ENCODE measurements around the gene SEM1. TPM values are rescaled to one million over a fixed set of nuclear protein-coding genes. Genes with fewer than 3 reads are reported as not detected.
A peak's percentile ranks its signal among the peaks of the same experiment; 100 is the strongest.

The SEM1 gene
- total and polyA plus RNA-seq, 9 of the 15 experiments (the other 6 are each of a cell fraction or from before 2014, with no cell fraction given) = 74.7 to 938 (median 454) TPM

DNA sequence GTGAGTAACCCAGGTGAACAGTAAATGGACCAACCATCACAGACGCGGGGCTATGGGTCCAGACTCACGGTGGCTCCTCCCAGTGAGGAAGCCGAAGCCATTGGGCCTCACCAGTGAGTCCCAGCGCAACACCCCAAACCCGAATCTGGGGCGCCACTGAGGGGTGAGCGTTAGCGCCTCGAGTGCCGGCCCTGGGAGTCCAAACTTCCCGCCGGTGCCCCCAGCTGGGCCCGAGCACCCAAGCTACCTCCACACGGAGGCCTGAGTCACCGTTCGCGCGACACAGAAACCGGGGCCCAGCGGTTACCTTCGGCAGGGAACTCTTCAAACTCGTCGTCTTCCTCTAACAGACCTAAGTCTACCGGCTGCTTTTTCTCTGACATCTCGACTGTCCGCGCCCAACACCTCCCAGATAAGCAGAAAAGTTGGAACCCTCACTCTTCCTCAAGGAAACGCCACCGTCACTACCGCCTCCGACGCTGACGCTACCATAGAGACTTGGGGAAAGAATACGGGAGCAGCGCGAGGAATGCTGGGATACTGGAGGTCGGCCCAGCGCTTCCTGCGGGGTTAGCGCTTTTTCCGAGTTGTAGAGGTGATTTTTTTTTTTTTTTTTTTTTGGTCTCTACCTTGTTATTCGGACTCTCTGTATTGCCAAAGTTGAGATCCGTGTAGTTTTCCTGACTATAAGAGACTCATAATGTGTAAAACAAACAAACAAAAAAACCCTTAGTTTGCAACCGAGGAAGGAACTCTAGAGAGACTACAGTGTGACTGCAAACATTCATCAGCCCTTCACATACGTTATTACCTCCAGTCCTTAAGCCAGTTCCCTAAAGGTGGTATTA is at the start of gene SEM1 (continued):
- no peak for TF ChIP-seq SETDB1 (IDR thresholded peaks at IDR 0.05; ENCODE audit: low read length)
- peak in 1 of 2 experiments; percentile 70; a peak in 3 of 4 replicates for TF ChIP-seq FOXK2 (conservative IDR thresholded peaks at IDR 0.05 in 1 of 2, IDR thresholded peaks at IDR 0.05 in 1 of 2; ENCODE audit: low read depth in 2 of 2)
- TF ChIP-seq, protein P1, sequence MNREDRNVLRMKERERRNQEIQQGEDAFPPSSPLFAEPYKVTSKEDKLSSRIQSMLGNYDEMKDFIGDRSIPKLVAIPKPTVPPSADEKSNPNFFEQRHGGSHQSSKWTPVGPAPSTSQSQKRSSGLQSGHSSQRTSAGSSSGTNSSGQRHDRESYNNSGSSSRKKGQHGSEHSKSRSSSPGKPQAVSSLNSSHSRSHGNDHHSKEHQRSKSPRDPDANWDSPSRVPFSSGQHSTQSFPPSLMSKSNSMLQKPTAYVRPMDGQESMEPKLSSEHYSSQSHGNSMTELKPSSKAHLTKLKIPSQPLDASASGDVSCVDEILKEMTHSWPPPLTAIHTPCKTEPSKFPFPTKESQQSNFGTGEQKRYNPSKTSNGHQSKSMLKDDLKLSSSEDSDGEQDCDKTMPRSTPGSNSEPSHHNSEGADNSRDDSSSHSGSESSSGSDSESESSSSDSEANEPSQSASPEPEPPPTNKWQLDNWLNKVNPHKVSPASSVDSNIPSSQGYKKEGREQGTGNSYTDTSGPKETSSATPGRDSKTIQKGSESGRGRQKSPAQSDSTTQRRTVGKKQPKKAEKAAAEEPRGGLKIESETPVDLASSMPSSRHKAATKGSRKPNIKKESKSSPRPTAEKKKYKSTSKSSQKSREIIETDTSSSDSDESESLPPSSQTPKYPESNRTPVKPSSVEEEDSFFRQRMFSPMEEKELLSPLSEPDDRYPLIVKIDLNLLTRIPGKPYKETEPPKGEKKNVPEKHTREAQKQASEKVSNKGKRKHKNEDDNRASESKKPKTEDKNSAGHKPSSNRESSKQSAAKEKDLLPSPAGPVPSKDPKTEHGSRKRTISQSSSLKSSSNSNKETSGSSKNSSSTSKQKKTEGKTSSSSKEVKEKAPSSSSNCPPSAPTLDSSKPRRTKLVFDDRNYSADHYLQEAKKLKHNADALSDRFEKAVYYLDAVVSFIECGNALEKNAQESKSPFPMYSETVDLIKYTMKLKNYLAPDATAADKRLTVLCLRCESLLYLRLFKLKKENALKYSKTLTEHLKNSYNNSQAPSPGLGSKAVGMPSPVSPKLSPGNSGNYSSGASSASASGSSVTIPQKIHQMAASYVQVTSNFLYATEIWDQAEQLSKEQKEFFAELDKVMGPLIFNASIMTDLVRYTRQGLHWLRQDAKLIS (CRISPR knock-in tag; IDR thresholded peaks at IDR 0.05) = no peak
- TF ChIP-seq TBL1XR1 (IDR thresholded peaks at IDR 0.05; ENCODE audit: low read length in 2 of 2) = 0 out of 4 replicates have a peak, but pooled peaks of 1 of the 2 experiments have one; percentile 42
- TF ChIP-seq POLR2AphosphoS5 (IDR thresholded peaks at IDR 0.05; ENCODE audit: control insufficient read depth, insufficient read depth, low read depth, low read length) = peak; percentile 91
- no peak for TF ChIP-seq MYBL2 (IDR thresholded peaks at IDR 0.05; ENCODE audit: low read depth)
- TF ChIP-seq MYBL2 (CRISPR knock-in tag; IDR thresholded peaks at IDR 0.05; ENCODE audit: borderline replicate concordance) = no peak
- TF ChIP-seq, protein P2, sequence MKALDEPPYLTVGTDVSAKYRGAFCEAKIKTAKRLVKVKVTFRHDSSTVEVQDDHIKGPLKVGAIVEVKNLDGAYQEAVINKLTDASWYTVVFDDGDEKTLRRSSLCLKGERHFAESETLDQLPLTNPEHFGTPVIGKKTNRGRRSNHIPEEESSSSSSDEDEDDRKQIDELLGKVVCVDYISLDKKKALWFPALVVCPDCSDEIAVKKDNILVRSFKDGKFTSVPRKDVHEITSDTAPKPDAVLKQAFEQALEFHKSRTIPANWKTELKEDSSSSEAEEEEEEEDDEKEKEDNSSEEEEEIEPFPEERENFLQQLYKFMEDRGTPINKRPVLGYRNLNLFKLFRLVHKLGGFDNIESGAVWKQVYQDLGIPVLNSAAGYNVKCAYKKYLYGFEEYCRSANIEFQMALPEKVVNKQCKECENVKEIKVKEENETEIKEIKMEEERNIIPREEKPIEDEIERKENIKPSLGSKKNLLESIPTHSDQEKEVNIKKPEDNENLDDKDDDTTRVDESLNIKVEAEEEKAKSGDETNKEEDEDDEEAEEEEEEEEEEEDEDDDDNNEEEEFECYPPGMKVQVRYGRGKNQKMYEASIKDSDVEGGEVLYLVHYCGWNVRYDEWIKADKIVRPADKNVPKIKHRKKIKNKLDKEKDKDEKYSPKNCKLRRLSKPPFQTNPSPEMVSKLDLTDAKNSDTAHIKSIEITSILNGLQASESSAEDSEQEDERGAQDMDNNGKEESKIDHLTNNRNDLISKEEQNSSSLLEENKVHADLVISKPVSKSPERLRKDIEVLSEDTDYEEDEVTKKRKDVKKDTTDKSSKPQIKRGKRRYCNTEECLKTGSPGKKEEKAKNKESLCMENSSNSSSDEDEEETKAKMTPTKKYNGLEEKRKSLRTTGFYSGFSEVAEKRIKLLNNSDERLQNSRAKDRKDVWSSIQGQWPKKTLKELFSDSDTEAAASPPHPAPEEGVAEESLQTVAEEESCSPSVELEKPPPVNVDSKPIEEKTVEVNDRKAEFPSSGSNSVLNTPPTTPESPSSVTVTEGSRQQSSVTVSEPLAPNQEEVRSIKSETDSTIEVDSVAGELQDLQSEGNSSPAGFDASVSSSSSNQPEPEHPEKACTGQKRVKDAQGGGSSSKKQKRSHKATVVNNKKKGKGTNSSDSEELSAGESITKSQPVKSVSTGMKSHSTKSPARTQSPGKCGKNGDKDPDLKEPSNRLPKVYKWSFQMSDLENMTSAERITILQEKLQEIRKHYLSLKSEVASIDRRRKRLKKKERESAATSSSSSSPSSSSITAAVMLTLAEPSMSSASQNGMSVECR (CRISPR knock-in tag; IDR thresholded peaks at IDR 0.05) = peak; percentile 60; the same call in 1 of the 2 replicates
- TF ChIP-seq HNRNPLL (IDR thresholded peaks at IDR 0.05; ENCODE audit: low read depth, low read length, poor library complexity, severe bottlenecking) = peak; percentile 98
- peak; percentile 96 for TF ChIP-seq PHF20 (IDR thresholded peaks at IDR 0.05; ENCODE audit: partially characterized antibody)
- TF ChIP-seq, protein P3, sequence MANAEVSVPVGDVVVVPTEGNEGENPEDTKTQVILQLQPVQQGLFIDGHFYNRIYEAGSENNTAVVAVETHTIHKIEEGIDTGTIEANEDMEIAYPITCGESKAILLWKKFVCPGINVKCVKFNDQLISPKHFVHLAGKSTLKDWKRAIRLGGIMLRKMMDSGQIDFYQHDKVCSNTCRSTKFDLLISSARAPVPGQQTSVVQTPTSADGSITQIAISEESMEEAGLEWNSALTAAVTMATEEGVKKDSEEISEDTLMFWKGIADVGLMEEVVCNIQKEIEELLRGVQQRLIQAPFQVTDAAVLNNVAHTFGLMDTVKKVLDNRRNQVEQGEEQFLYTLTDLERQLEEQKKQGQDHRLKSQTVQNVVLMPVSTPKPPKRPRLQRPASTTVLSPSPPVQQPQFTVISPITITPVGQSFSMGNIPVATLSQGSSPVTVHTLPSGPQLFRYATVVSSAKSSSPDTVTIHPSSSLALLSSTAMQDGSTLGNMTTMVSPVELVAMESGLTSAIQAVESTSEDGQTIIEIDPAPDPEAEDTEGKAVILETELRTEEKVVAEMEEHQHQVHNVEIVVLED (CRISPR knock-in tag; IDR thresholded peaks at IDR 0.05) = peak; percentile 88
- TF ChIP-seq CHD1 (IDR thresholded peaks at IDR 0.05; ENCODE audit: low read length) = no peak
- TF ChIP-seq, protein P4, sequence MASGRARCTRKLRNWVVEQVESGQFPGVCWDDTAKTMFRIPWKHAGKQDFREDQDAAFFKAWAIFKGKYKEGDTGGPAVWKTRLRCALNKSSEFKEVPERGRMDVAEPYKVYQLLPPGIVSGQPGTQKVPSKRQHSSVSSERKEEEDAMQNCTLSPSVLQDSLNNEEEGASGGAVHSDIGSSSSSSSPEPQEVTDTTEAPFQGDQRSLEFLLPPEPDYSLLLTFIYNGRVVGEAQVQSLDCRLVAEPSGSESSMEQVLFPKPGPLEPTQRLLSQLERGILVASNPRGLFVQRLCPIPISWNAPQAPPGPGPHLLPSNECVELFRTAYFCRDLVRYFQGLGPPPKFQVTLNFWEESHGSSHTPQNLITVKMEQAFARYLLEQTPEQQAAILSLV (tag; IDR thresholded peaks at IDR 0.05) = no peak
- TF ChIP-seq MAFG (tag; conservative IDR thresholded peaks at IDR 0.05) = peak; percentile 62; the same call in 1 of the 2 replicates
